Measurements from ENCODE around the gene MEIOB.
"Not testable (repeated sequence)": the region's sequence is repeated elsewhere in the genome, so short reads cannot be mapped to it uniquely, and the experiment has no call there.

MEIOB gene

GRCh38 chr16:1810106-1810505 is 61.9 kb downstream of the MEIOB start:
- no peak for DNase-seq (ENCODE audit: low read depth)

GRCh38 chr16:1809281-1809801 is 62.6 kb downstream of the MEIOB start:
- DNase-seq (ENCODE audit: low read depth): no peak

- DNase-seq (ENCODE audit: low read depth): no peak
Measured at GRCh38 chr16:1808691-1809090, 63.3 kb downstream of the MEIOB start.

GRCh38 chr16:1807626-1808025 is 64.3 kb downstream of the MEIOB start:
- no peak for DNase-seq (ENCODE audit: low read depth)

- DNase-seq (ENCODE audit: low read depth): no peak
Measured at GRCh38 chr16:1800701-1801100, 71.3 kb downstream of the MEIOB start.

GRCh38 chr16:1799263-1799662 is 72.7 kb downstream of the MEIOB start:
- DNase-seq (ENCODE audit: low read depth): not testable (repeated sequence)

- DNase-seq (ENCODE audit: low read depth): no peak
Measured at GRCh38 chr16:1794908-1795666, 76.9 kb downstream of the MEIOB start.

- DNase-seq (ENCODE audit: low read depth): no peak
Measured at GRCh38 chr16:1794221-1794871, 77.6 kb downstream of the MEIOB start.

- no peak for DNase-seq (ENCODE audit: low read depth)
Measured at GRCh38 chr16:1793578-1794220, 78.3 kb downstream of the MEIOB start, which contains the start of gene IGFALS. TSS of gene IGFALS (minus strand) at chr16:1793705. CDS start at chr16:1793652, 53 bp downstream.

- DNase-seq (ENCODE audit: low read depth): no peak
Measured at GRCh38 chr16:1792836-1793577, 79.0 kb downstream of the MEIOB start.

- DNase-seq (ENCODE audit: low read depth): no peak
Measured at GRCh38 chr16:1791943-1792812, 79.8 kb downstream of the MEIOB start.

- DNase-seq (ENCODE audit: low read depth): no peak
Measured at GRCh38 chr16:1791256-1791942, 80.6 kb downstream of the MEIOB start.

- no peak for DNase-seq (ENCODE audit: low read depth)
Measured at GRCh38 chr16:1790611-1791255, 81.2 kb downstream of the MEIOB start.

GRCh38 chr16:1790261-1790610 is 81.7 kb downstream of the MEIOB start:
- DNase-seq (ENCODE audit: low read depth): no peak

- DNase-seq (ENCODE audit: low read depth): no peak
Measured at GRCh38 chr16:1789643-1790045, 82.3 kb downstream of the MEIOB start.

GRCh38 chr16:1788708-1789100 is 83.3 kb downstream of the MEIOB start:
- DNase-seq (ENCODE audit: low read depth): no peak

GRCh38 chr16:1788095-1788707 is 83.8 kb downstream of the MEIOB start:
- no peak for DNase-seq (ENCODE audit: low read depth)

- no peak for DNase-seq (ENCODE audit: low read depth)
Measured at GRCh38 chr16:1787322-1788094, 84.5 kb downstream of the MEIOB start.

GRCh38 chr16:1787056-1787321 is 85.0 kb downstream of the MEIOB start:
- DNase-seq (ENCODE audit: low read depth): no peak

Data from stimulated activated CD8-positive, alpha-beta memory T cell treated with anti-CD3 and anti-CD28 coated beads, Interleukin-12 subunit alpha, Interleukin-12 subunit beta, amount 100 ng/mL, for 4 hours (primary cell).